Right forelimb (tissue), 1 donor: ENCODE results near the gene IL10RB.
"Not testable (repeated sequence)": the region's sequence is repeated elsewhere in the genome, so short reads cannot be mapped to it uniquely, and the experiment has no call there.

Experiments
- DNase-seq: peaks from one replicate; pipeline ENCODE4 v3.0.0-alpha.2; 2018

IL10RB gene

DNA sequence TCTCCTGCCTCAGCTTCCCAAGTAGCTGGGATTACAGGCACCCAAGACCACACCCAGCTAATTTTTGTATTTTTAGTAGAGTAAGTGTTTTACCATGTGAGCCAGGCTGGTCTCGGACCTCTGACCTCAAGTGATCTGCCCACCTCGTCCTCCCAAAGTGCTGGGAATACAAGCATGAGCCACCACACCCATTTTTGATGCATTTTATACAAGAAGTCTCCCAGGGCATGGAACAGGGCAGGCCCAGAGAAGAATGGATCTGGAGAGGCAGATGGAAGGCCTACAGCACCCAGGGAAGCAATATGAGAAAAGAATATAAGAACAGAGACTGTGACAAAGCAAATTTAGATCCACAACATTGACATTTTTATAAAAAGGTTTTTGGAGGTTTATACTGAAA lies 39.8 kb downstream of the IL10RB start:
- no peak for DNase-seq

DNA sequence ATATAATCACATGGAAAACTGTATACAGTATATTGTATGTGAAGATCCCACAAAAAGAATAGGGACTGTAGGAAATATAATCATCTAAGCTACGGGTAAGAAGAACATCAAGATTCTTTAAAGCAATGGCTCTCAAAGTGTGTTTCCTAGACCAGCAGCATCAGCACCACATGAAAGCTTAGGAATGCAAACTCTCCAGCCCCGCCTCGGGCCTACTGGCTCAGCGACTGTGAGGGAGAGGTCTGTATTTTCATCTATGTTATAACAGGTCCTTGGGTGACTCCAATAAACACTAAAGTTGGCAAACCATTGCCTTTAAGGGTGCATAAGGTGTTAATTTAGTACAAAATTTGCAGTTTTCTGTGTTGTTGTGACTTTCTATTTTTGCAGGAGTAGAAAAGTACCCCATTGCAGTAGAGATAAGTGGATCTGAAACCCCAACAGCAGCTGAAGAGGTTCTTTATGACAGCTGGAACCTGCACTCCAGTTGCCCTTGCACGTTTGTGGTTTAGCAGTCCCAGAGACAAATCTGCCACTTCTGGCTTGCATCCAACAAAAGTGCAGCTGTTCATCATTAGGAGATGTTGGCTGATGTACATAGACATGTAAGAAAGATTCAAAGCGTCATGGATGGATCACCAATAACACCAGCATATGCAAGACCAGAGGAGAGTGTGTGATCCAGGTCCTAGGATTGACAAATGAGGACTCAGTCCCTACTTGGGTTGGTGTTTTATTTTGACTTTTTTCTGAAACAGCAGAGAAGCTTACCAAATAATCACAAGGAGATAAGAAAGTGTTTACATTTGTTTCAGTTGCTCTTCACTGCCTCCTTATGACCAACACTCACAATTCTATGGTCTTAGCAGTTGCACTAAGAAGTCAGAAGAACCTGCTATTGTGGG lies 42.7 kb downstream of the IL10RB start:
- peak; percentile 73 for DNase-seq

DNA sequence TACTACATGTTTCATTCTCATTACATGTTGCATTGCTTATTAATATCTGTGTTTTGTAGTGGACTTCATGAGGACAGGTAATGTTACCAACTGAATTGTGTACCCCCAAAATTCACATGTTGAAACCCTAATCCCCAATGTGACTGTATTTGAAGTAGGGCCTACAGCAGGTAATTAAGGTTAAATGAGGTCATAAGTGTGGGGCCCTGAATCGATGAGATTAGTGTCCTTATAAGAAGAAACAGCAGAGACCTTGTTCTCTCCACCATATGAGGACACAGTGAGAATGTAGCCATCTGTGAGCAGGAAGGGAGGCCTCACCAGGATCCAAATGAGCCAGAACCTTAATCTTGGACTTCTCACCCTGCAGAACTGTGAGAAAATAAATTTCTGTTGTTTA lies 43.6 kb downstream of the IL10RB start:
- no peak for DNase-seq

DNA sequence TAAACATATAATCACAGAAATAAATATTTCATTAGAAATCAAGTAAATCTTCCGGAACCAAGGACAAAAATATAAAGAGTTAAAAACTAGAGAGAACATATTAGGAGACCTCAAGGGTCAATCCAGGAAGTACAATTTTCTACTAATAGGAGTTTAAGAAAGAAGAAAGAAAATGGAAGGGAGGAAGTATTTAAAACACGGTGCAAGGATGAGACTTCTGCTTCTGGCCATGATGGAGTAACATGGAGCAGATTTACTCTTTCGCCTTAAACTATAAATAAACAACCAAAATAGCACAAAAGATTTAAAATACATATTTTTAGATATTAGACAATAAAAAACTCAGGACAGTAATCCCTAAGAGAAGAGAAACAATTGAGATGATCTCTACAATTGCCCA lies 46.0 kb downstream of the IL10RB start:
- no peak for DNase-seq

DNA sequence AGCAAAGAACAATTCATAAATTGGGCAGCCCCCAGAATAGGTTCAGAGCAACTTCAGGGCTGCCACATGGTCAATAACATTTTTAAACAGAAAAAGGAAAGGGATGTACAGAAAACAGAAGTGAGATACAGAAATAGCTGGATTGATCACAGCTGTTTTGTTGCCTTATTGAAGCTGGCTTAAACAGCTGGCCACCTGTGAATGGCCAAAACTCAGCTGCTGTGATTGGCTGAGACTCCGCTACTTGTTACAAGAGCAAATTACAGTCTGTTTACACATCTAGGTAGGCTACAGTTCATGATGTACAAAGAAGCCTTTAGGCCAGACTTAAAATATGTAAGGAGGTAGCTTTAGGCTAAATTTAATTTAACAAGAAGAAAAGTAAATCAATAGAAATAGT lies 47.0 kb downstream of the IL10RB start:
- no peak for DNase-seq

DNA sequence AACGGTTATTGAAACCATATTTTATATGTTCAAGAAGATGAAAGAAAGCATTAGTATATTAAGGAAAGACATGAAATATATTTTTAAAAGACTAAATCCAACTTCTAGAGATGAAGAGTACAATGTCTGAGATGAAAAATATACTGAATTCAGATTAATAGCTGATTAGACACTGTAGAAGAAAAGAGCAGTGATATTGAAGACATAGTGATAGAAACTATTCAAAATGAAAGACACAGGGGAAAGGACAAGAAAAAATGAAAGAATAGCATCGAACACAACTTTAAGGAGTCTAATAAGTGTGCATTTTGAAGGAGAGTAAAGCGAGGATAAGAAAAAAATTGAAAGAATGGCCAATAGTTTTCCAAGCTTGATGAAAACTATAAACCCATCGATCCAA lies 47.4 kb downstream of the IL10RB start:
- no peak for DNase-seq

DNA sequence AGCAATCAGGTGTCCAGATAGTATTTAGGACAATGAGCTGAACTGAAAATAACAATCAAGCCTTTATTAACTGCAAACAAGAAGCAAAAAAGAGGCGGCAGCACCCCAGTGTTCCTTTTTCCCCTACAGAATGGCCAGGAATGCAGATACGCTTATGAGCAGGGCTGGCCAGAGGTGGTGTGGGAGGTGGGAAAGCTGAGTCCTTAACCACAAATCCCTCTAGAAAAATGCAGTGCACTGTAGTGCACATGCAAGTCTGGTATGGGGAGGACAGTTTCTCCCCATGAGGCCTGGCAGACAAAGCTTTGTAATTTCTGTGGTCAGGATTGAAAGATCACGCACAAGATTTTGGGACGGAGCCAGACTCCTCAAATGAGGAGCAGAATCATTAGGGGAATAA lies 47.9 kb downstream of the IL10RB start:
- DNase-seq: no peak

DNA sequence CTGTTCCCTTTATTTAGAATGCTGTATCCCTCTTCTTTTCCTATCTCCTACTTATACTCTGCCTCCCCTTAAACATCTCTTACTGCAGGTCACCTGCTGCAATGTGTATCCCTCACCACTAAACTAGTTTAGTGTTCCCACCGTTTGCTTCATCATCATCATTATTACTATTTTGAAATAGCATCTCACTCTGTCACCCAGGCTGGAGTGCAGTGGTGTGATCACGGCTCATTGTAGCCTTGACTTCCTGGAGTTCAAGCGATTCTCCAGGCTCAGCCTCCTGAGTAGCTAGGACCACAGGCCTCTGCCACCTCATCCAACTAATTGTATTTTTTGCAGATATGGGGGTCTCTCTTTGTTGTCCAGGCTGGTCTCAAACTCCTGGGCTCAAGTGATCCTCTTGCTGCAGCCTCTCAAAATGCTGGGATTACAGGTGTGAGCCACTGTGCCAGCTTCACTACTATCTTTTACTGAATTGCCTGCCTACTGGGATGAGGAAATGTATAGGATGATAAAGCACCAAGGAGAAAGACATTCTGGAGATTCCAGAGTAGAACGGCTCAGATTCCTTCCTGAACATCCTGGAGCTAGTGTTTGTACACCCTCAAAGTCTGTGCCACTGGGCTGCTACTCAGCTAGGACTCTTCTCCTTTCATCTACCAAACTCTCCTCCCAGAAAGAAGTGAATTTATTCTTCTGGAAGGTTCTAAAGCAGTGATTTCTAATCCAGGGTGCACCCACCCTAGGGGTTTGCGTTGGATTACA lies 50.0 kb downstream of the IL10RB start:
- no peak for DNase-seq

DNA sequence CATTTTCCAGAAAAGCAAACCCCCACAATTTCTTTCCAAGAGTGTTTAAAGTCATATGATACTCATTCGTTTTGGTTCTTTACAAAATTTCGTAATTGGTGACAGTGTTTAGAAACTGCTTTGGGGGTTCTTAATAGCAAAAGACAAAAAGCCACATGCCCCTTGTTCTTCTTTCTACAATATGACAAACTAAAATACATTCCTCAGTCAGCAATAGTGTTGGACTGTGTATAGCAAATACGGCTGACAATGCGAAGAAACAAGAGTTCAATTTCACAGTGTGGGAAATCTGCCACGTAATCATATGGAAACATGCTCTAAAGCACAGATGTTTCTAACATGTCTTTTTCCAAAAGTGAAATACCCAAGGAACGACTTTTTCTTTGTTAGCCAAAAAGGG lies 51.0 kb downstream of the IL10RB start:
- no peak for DNase-seq

DNA sequence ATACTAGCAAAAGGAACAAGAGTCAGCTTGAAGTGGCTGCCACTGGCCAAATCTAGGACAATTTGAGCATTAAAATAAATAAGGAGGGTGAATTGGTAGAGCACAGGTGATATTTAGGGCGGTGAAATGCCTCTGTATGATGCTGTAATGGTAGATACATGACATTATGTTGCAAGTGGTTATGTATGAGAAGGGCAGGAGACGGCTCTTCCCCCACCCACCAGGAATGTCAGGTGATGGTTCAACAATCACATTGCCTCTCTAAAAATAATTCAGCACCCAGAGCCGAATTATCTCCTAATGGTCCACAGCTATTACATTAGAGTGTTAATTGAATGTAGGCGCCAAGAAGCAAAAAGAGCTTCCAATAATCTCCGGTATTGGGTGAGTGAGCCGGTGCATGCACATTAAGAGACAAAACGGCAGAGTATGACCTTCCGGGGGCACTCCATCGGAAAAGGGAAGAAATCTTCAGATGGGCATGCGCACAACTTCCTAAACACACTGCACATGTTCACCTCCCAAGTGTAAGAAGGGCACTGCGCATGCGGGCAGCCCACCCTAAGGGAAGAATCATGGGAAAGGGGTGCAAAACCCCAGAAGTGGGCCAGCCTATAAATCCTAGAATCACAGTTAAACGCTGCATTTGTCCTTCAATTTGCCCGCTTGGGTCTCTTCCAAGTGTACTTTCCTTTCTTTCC lies 51.8 kb downstream of the IL10RB start:
- DNase-seq: no peak

DNA sequence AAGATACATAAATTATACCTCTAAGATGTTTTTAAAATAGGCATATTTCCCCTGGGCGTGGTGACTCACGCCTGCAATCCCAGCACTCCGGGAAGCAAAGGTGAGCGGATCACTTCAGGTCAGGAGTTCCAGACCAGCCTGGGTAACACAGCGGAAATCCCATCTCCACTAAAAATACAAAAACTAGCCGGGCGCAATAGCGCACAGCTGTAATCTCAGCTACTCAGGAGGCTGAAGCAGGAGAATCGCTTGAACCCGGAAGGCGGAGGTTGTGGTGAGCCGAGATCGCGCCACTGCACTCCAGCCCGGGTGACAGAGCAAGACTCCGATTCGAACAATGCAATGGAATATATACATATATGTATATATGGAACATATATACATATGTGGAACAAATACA lies 54.8 kb downstream of the IL10RB start:
- not testable (repeated sequence) for DNase-seq

DNA sequence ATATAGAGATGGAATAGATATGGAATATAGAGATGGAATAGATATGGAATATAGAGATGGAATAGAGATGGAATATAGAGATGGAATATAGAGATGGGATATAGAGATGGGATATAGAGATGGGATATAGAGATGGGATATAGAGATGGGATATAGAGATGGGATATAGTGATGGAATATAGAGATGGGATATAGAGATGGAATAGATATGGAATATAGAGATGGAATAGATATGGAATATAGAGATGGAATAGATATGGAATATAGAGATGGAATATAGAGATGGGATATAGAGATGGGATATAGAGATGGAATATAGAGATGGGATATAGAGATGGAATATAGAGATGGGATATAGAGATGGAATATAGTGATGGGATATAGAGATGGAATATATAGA lies 57.4 kb downstream of the IL10RB start:
- not testable (repeated sequence) for DNase-seq

DNA sequence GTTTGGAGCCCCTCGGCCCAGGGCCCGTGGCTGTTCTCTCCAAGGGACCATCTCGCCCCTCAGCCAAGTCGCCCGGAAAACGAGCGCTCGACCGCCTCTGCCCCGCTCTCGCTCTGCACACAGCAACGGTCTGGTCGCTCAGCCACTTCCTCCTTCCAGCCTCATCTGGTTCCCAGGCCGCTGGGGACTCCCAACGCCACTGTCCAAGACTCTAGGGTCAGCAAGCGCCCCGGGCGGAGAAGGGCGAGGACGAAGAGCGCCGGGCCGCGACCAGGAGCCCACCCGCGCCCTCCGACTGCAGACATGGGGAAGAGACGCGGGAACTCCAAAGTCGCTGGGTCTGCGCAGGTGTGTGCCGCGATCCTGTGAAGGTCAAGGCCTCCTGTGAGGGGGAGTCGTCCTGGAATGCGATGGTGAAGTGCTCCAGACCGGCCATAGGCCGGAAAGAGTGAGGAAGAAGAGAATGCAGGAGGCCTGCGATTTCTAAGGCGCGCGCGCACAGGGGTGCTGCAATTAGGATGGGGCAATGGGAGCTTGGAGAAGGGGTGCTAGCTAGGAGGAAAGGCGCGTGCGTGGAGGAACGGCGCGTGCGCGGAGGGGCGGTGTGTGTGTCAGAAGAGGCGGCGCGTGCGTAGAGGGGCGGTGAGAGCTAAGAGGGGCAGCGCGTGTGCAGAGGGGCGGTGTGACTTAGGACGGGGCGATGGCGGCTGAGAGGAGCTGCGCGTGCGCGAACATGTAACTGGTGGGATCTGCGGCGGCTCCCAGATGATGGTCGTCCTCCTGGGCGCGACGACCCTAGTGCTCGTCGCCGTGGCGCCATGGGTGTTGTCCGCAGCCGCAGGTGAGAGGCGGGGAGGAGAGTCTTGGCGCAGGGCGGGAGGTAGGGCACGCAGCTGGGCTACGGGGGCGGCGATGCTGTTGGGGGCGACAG lies 58.4 kb downstream of the IL10RB start, which contains the start of gene IFNAR1:
TSS of gene IFNAR1 (plus strand) at position 680 of the 931 bp plus-strand sequence. CDS start at position 766, 86 bp downstream.
- peak; percentile 99 for DNase-seq

DNA sequence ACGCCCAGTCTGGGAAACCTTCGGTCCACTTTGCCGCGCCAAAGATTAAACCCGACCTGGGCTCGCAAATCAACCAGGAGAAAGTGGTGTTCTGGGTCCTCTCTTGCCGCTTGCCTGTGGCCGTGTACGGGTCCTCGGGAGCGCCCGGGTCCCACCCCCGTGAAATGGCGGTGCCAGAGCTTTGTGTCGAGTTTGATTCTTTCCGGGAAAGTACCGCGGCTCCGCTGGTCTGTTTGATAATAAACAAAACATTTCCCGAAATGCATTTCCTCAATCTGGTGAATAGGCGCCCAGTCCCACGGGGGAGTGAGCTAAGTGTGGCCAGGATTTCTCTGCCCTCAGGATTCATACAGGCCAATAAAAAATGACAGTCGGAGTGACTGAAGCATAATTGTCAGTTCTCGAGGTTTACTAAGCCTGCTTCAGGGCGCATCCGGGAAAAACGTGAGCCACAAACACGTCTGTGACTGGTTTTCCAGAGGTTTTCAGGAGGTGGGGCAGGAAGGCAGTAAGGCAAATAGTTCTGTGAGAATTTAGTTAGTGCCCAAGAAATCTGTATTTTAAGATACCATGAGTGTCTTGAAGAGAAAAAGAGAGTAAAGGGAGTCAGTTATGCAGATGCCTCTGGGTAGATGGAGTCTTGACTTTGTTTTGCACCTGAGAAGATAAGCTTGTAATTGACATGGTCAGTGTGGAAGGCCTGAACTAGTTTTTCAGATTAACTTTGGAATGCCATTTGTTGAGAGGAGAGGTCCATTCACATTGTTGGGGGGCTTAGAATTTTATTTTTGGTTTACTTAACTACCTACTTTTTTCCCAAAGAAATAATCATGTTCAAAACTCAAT lies 59.3 kb downstream of the IL10RB start:
- DNase-seq: peak; percentile 76

DNA sequence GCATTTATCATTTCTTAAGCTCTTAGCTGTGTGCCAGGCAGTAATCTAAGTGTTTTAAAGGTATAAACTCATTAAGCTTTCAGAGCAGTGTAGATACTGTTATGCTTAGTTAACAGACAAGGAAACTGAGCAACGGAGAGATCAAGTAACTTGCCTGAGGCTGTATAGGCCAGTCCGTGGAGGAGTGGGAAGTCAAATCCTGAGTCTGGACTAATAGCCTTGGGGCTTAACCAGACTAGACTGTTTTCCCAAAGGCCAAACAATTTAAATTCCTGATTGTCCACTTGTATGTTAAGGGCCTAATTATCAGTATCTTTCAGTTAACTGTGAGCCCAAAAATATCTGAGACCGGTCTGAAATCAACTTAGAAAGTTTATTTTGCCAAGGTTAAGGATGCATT lies 61.2 kb downstream of the IL10RB start:
- no peak for DNase-seq

DNA sequence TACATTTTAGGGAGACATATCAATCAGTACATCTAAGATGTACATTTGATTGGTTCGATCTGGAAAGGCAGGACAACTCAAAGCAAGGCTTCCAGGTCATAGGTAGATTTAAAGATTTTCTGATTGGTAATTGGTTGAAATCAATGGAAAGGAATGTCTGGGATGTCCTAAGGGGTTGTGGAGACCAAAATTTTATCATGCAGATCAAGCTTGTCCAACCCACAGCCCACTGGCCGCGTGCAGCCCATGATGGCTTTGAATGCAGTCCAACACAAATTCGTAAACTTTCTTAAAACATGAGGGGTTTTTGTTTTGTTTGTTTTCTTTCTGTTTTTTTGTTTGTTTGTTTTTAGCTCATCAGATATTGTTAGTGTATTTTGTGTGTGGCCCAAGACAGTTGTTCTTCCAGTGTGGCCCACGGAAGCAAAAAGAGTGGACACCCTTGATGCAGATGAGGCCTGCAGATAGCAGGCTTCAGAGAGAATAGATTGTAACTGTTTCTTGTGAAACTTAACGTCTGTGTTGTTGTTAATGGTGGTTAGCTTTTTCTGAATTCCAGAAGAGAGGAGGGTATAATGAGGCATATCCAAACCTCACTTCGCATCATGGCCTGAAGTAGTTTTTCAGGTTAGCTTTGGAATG lies 61.7 kb downstream of the IL10RB start:
- DNase-seq: no peak

DNA sequence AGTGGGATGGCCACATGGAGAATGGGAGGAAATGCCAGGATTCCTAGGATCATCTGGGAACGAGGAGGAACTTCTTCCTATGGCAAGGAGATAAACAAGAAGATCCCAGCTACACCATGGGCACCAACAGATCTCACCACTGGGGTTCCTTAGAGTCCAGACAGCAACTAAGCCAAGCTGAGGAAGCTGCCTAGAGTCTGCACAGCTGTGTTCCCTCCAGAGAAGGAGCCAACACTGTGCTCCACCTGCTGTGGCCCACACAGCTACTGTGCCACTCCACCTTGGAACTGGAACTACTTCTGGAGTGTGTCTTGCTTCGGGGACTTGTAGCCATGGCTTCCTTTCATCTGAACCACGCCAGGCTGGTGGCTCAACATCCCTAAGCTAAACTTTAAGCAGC lies 64.6 kb downstream of the IL10RB start:
- no peak for DNase-seq

DNA sequence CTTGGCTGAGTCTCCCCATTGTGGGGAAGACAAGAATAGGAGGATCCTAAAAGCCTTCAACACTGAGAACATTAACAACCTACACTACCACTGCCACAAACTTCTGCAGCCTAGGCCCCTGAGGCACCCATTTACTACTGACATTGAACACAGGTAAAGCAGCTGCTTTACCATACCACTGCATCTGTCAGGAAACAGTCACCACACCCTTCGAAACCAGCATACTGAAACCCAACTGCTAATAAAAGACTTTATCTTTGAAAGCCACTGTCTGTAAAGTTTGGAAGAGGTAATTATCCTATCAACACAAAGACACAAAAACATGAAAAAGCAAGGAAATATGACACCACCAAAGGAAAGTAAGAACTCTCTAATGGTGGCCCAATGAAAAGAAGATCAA lies 66.0 kb downstream of the IL10RB start:
- no peak for DNase-seq

DNA sequence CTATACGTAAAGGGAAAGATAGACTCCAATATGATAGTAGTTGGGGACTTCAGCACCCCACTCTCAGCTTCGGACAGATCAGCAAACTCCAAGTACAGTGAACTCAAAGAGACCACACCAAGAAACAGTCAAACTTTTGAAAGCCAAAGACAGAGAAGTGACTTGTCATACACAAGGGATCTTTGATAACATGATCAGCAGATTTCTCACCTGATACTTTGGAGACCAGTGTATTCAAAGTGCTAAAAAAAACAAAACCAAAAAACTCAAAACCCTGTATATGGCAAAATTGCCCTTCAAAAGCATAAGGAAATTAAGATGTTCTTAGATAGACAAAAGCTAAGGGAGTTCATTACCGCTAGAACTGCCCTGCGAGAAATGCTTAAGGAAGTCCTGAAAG lies 68.0 kb downstream of the IL10RB start:
- no peak for DNase-seq

DNA sequence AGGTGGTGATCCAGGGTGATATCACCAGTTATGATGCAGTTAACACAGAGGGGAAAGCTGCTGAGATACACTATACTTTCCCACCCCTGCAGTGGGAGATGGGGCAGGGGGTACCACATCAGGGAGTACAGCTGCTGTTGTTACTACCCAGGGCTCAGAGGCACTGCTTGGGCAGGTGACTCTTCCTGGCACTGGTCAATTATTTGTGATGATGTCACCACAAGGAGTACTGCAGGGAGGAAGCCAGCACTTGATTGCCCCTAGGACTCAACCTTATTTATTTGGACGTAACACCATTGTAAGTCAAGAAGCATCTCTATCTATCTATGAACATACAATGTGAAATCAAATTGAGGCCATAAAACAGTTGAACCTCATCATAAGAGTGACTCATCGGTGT lies 68.7 kb downstream of the IL10RB start:
- DNase-seq: no peak

DNA sequence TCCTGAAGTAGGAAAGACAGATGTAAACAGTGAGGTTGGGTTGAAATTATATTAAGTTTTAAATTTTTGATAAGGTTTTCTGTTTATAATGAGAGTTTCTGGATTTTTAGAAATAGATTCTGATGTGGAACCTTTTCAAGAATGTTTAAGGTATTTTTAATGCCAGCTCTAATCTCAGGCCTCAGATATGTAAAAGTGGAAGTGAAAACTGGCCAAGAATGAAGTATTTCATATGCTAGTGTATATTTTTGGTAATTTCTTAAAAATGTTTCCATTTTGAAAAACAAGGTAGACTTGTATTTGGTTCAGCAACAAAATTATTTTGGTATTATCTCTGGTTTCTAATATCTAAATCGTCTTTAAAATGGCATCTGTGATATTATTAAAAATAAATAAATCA lies 73.0 kb downstream of the IL10RB start:
- DNase-seq: no peak
